Measurements from ENCODE around the gene TNKS2.

- TF ChIP-seq POLR2A (IDR thresholded peaks at IDR 0.05; ENCODE audit: low read length) (no peak), GATA1 (IDR thresholded peaks at IDR 0.05; ENCODE audit: low read depth, low read length) (no peak)
Observed at GRCh38 chr10:91771907-91772306, 26.3 kb upstream of the TNKS2 start.

Measured in erythroblast (primary cell).